HG03095 (cell line): ENCODE results near the gene GOLGA3.
"Not testable (repeated sequence)": the region's sequence is repeated elsewhere in the genome, so short reads cannot be mapped to it uniquely, and the experiment has no call there.

Source experiments
- ATAC-seq: cut with Tn5 transposase; IDR thresholded peaks from one replicate; pipeline ENCODE4 v1.9.1; 2021; ENCODE audit warnings: moderate library complexity; ENCODE audit not compliant: unreplicated experiment

GOLGA3 gene

GRCh38 chr12:132754160-132754932 is 74.3 kb downstream of the GOLGA3 start:
- ATAC-seq, result no peak

- ATAC-seq, result not testable (repeated sequence)
Measured at GRCh38 chr12:132753670-132754069, 75.0 kb downstream of the GOLGA3 start.

- no peak for ATAC-seq
Measured at GRCh38 chr12:132748319-132748718, 80.3 kb downstream of the GOLGA3 start.

GRCh38 chr12:132747896-132748295 is 80.8 kb downstream of the GOLGA3 start:
- ATAC-seq, result no peak

- ATAC-seq, result no peak
Measured at GRCh38 chr12:132747395-132747794, 81.3 kb downstream of the GOLGA3 start.

- ATAC-seq, result no peak
Measured at GRCh38 chr12:132746613-132747012, 82.1 kb downstream of the GOLGA3 start.

- no peak for ATAC-seq
Measured at GRCh38 chr12:132743831-132744230, 84.8 kb downstream of the GOLGA3 start.

GRCh38 chr12:132741620-132742019 is 87.0 kb downstream of the GOLGA3 start:
- ATAC-seq, result no peak

GRCh38 chr12:132740652-132741051 is 88.0 kb downstream of the GOLGA3 start:
- no peak for ATAC-seq

GRCh38 chr12:132740313-132740646 is 88.4 kb downstream of the GOLGA3 start:
- ATAC-seq, result no peak

- no peak for ATAC-seq
Measured at GRCh38 chr12:132739600-132740312, 88.9 kb downstream of the GOLGA3 start.

GRCh38 chr12:132736913-132737312 is 91.8 kb downstream of the GOLGA3 start:
- ATAC-seq, result no peak

GRCh38 chr12:132736378-132736777 is 92.3 kb downstream of the GOLGA3 start:
- ATAC-seq, result no peak

GRCh38 chr12:132735496-132735895 is 93.2 kb downstream of the GOLGA3 start:
- no peak for ATAC-seq

- ATAC-seq, result no peak
Measured at GRCh38 chr12:132734206-132734605, 94.5 kb downstream of the GOLGA3 start.

GRCh38 chr12:132731574-132731973 is 97.1 kb downstream of the GOLGA3 start:
- no peak for ATAC-seq

- ATAC-seq, result no peak
Measured at GRCh38 chr12:132730353-132730752, 98.3 kb downstream of the GOLGA3 start.

GRCh38 chr12:132729541-132730320 is 98.9 kb downstream of the GOLGA3 start:
- ATAC-seq, result no peak

- no peak for ATAC-seq
Measured at GRCh38 chr12:132728502-132728901, 100.2 kb downstream of the GOLGA3 start.

- no peak for ATAC-seq
Measured at GRCh38 chr12:132727091-132727794, 101.4 kb downstream of the GOLGA3 start.

- no peak for ATAC-seq
Measured at GRCh38 chr12:132726386-132726785, 102.3 kb downstream of the GOLGA3 start.
